Stimulated activated CD8-positive, alpha-beta memory T cell treated with anti-CD3 and anti-CD28 coated beads, Interleukin-4, amount 100 ng/mL, for 1 hour (primary cell): ENCODE data around the gene NEUROG3.

Experiments used
- DNase-seq, 2 donors: peaks; one replicate each; pipeline ENCODE4 v3.0.0-alpha.2; 2020; ENCODE audit warnings: low read depth in 2 of 2, low spot score in 1 of 2

NEUROG3 gene

GRCh38 chr10:69573056-69573806 lies at the start of gene NEUROG3:
NEUROG3 (minus strand) TSS chr10:69573422; CDS start chr10:69573043, 379 bp downstream.
- DNase-seq: no peak

- no peak for DNase-seq
Measured at GRCh38 chr10:69620625-69621024, 47.4 kb upstream of the NEUROG3 start.

- DNase-seq: no peak
Measured at GRCh38 chr10:69619626-69620025, 46.4 kb upstream of the NEUROG3 start.

GRCh38 chr10:69618746-69619145 lies 45.5 kb upstream of the NEUROG3 start:
- DNase-seq: no peak

GRCh38 chr10:69616358-69616757 lies 43.1 kb upstream of the NEUROG3 start:
- no peak for DNase-seq

GRCh38 chr10:69614130-69614529 lies 40.9 kb upstream of the NEUROG3 start:
- DNase-seq: no peak

GRCh38 chr10:69612760-69613159 lies 39.5 kb upstream of the NEUROG3 start:
- no peak for DNase-seq

- no peak for DNase-seq
Measured at GRCh38 chr10:69609077-69609476, 35.9 kb upstream of the NEUROG3 start.

- DNase-seq: no peak
Measured at GRCh38 chr10:69600761-69601330, 27.6 kb upstream of the NEUROG3 start.

- DNase-seq: no peak
Measured at GRCh38 chr10:69588358-69588757, 15.1 kb upstream of the NEUROG3 start.

- DNase-seq: no peak
Measured at GRCh38 chr10:69584624-69585023, 11.4 kb upstream of the NEUROG3 start.

GRCh38 chr10:69583106-69583505 lies 9.9 kb upstream of the NEUROG3 start:
- DNase-seq: no peak

GRCh38 chr10:69580435-69580834 lies 7.2 kb upstream of the NEUROG3 start:
- no peak for DNase-seq

GRCh38 chr10:69579464-69580060 lies 6.3 kb upstream of the NEUROG3 start:
- DNase-seq: no peak

- no peak for DNase-seq
Measured at GRCh38 chr10:69578508-69578991, 5.3 kb upstream of the NEUROG3 start.

- no peak for DNase-seq
Measured at GRCh38 chr10:69577268-69578232, 4.3 kb upstream of the NEUROG3 start.

GRCh38 chr10:69576334-69577011 lies 3.3 kb upstream of the NEUROG3 start:
- DNase-seq: no peak

GRCh38 chr10:69575164-69575722 lies 2.0 kb upstream of the NEUROG3 start:
- DNase-seq: no peak

- DNase-seq: no peak
Measured at GRCh38 chr10:69574571-69574978, 1.4 kb upstream of the NEUROG3 start.
